ENCODE results near the gene KCNE5. TPM values are rescaled to one million over a fixed set of nuclear protein-coding genes. Genes with fewer than 3 reads are reported as not detected.

The KCNE5 gene
- total RNA-seq, 2 donors from 2014 or later = 2.4 to 4.6 TPM

GRCh38 chrX:109596015-109596414, 29.0 kb downstream of the KCNE5 start:
- TF ChIP-seq, protein P1, sequence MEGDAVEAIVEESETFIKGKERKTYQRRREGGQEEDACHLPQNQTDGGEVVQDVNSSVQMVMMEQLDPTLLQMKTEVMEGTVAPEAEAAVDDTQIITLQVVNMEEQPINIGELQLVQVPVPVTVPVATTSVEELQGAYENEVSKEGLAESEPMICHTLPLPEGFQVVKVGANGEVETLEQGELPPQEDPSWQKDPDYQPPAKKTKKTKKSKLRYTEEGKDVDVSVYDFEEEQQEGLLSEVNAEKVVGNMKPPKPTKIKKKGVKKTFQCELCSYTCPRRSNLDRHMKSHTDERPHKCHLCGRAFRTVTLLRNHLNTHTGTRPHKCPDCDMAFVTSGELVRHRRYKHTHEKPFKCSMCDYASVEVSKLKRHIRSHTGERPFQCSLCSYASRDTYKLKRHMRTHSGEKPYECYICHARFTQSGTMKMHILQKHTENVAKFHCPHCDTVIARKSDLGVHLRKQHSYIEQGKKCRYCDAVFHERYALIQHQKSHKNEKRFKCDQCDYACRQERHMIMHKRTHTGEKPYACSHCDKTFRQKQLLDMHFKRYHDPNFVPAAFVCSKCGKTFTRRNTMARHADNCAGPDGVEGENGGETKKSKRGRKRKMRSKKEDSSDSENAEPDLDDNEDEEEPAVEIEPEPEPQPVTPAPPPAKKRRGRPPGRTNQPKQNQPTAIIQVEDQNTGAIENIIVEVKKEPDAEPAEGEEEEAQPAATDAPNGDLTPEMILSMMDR (conservative IDR thresholded peaks at IDR 0.05) = no peak
- H3K27ac Mint-ChIP-seq = no peak overlapping the region
- Histone ChIP-seq H3K27me3 (ENCODE audit: control insufficient read depth, insufficient read depth, low read length, poor library complexity, severe bottlenecking) (no peaks in the 10 kb centered on the region), H3K9ac (ENCODE audit: extremely low read depth, low read length, poor library complexity, severe bottlenecking) (no peak overlapping the region), H3K9me3 (ENCODE audit: control insufficient read depth, low read length) (no peaks in the 10 kb centered on the region), H3K27ac (ENCODE audit: low read depth, low read length) (no peak overlapping the region), H3K36me3 (ENCODE audit: control insufficient read depth, insufficient read depth, low read length) (no peaks in the 10 kb centered on the region), H3K4me3 (ENCODE audit: low read length) (no peak overlapping the region), H3K4me1 (ENCODE audit: control insufficient read depth, insufficient read depth, low read length) (no peaks in the 10 kb centered on the region)
- 50% methylated on average over 1 of the region's 3 CpGs; no CpG with 5 or more reads in 1 of the 2 experiments for WGBS, 2 experiments (ENCODE audit: insufficient coverage in 1 of 2, insufficient read length in 1 of 2)
- DNase-seq = no peak
- H3K36me3 Mint-ChIP-seq (ENCODE audit: low read depth) = no peaks in the 10 kb centered on the region
- H3K9me3 Mint-ChIP-seq = no peaks in the 10 kb centered on the region
- H3K4me1 Mint-ChIP-seq = peaks cover 11% of the 10 kb centered on the region
- H3K27me3 Mint-ChIP-seq (ENCODE audit: insufficient read depth) = peaks cover 16% of the 10 kb centered on the region
- H3K4me3 Mint-ChIP-seq = no peak overlapping the region

GRCh38 chrX:109590176-109590575, 34.8 kb downstream of the KCNE5 start:
- Mint-ChIP-seq H3K36me3 (ENCODE audit: low read depth) (no peaks in the 10 kb centered on the region), H3K9me3 (no peaks in the 10 kb centered on the region), H3K4me3 (no peak overlapping the region), H3K27me3 (ENCODE audit: insufficient read depth) (no peaks in the 10 kb centered on the region), H3K4me1 (no peaks in the 10 kb centered on the region), H3K27ac (no peak overlapping the region)
- Histone ChIP-seq H3K27ac (ENCODE audit: low read depth, low read length) (no peak overlapping the region), H3K36me3 (ENCODE audit: control insufficient read depth, insufficient read depth, low read length) (no peaks in the 10 kb centered on the region), H3K4me1 (ENCODE audit: control insufficient read depth, insufficient read depth, low read length) (no peaks in the 10 kb centered on the region), H3K27me3 (ENCODE audit: control insufficient read depth, insufficient read depth, low read length, poor library complexity, severe bottlenecking) (no peaks in the 10 kb centered on the region), H3K9me3 (ENCODE audit: control insufficient read depth, low read length) (no peaks in the 10 kb centered on the region), H3K4me3 (ENCODE audit: low read length) (no peak overlapping the region), H3K9ac (ENCODE audit: extremely low read depth, low read length, poor library complexity, severe bottlenecking) (no peak overlapping the region)
- no peak for DNase-seq
- 96% methylated on average over 3 of the region's 4 CpGs; no CpG with 5 or more reads in 1 of the 2 experiments for WGBS, 2 experiments (ENCODE audit: insufficient coverage in 1 of 2, insufficient read length in 1 of 2)
- TF ChIP-seq, protein P1 (conservative IDR thresholded peaks at IDR 0.05) = no peak

DNA sequence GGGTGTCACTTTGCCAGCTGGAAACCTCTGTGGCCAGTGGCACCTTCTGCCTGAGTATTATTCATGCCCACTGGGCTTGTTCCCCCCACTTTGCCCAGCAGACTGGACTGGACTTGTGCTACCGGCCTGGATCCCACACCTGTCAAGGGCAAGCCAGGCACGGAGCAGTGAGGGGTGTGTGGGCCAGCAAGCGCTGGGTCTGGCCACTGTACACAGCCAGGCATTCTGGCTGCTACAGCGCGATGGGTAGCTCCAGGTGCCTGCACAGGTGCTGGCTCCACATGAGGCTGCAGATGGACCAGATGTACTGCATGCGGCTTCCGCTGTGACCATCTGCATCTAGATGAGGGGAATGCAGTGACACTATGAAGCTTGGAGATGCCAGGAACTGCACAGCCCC, 39.5 kb downstream of the KCNE5 start:
- Mint-ChIP-seq H3K27me3 (ENCODE audit: insufficient read depth) (no peaks in the 10 kb centered on the region), H3K36me3 (ENCODE audit: low read depth) (no peaks in the 10 kb centered on the region), H3K4me3 (no peak overlapping the region), H3K4me1 (no peaks in the 10 kb centered on the region), H3K9me3 (no peaks in the 10 kb centered on the region), H3K27ac (no peak overlapping the region)
- Histone ChIP-seq H3K27ac (ENCODE audit: low read depth, low read length) (no peak overlapping the region), H3K27me3 (ENCODE audit: control insufficient read depth, insufficient read depth, low read length, poor library complexity, severe bottlenecking) (no peaks in the 10 kb centered on the region), H3K4me3 (ENCODE audit: low read length) (no peak overlapping the region), H3K36me3 (ENCODE audit: control insufficient read depth, insufficient read depth, low read length) (no peaks in the 10 kb centered on the region), H3K9ac (ENCODE audit: extremely low read depth, low read length, poor library complexity, severe bottlenecking) (no peak overlapping the region), H3K9me3 (ENCODE audit: control insufficient read depth, low read length) (no peaks in the 10 kb centered on the region), H3K4me1 (ENCODE audit: control insufficient read depth, insufficient read depth, low read length) (no peaks in the 10 kb centered on the region)
- DNase-seq = no peak
- 78 to 94% methylated on average over 3 to 7 of the region's 7 CpGs for WGBS, 2 experiments (ENCODE audit: insufficient coverage in 1 of 2, insufficient read length in 1 of 2)
- TF ChIP-seq, protein P1 (conservative IDR thresholded peaks at IDR 0.05) = no peak

Measured in endodermal cell (in vitro differentiated cells).